ENCODE data around the gene CACNA1B.
"Not testable (repeated sequence)": the region's sequence is repeated elsewhere in the genome, so short reads cannot be mapped to it uniquely, and the experiment has no call there.

Gene CACNA1B

GRCh38 chr9:138080979-138081378, 203.4 kb downstream of the CACNA1B start:
- Histone ChIP-seq H3K4me3 (ENCODE audit: low read depth, low read length) (no peak overlapping the region), H3K9me3 (ENCODE audit: severe bottlenecking) (peaks cover 10% of the 10 kb centered on the region), H3K36me3 (peaks cover 24% of the 10 kb centered on the region), H3K27ac (no peak overlapping the region), H3K27me3 (ENCODE audit: insufficient read depth, low read depth, severe bottlenecking) (no peaks in the 10 kb centered on the region)
- DNase-seq: no peak
- no peak for TF ChIP-seq CTCF (IDR thresholded peaks at IDR 0.05; ENCODE audit: low read depth, low read length)

GRCh38 chr9:138082918-138083636, 205.5 kb downstream of the CACNA1B start:
- H3K36me3 ChIP-seq: peaks cover 24% of the 10 kb centered on the region
- no peak overlapping the region for H3K27ac ChIP-seq
- peaks cover 10% of the 10 kb centered on the region for H3K9me3 ChIP-seq (ENCODE audit: severe bottlenecking)
- no peak for TF ChIP-seq CTCF (IDR thresholded peaks at IDR 0.05; ENCODE audit: low read depth, low read length)
- DNase-seq: peak; percentile 3
- no peaks in the 10 kb centered on the region for H3K27me3 ChIP-seq (ENCODE audit: insufficient read depth, low read depth, severe bottlenecking)
- no peak overlapping the region for H3K4me3 ChIP-seq (ENCODE audit: low read depth, low read length)

- H3K4me3 ChIP-seq (ENCODE audit: low read depth, low read length): no peak overlapping the region
- H3K27ac ChIP-seq: no peak overlapping the region
- TF ChIP-seq CTCF (IDR thresholded peaks at IDR 0.05; ENCODE audit: low read depth, low read length): no peak
- peaks cover 20% of the 10 kb centered on the region for H3K36me3 ChIP-seq
- no peaks in the 10 kb centered on the region for H3K27me3 ChIP-seq (ENCODE audit: insufficient read depth, low read depth, severe bottlenecking)
- H3K9me3 ChIP-seq (ENCODE audit: severe bottlenecking): peaks cover 10% of the 10 kb centered on the region
- no peak for DNase-seq
Measured at GRCh38 chr9:138083873-138084272, 206.3 kb downstream of the CACNA1B start.

- DNase-seq: no peak
- Histone ChIP-seq H3K36me3 (peaks cover 16% of the 10 kb centered on the region), H3K9me3 (ENCODE audit: severe bottlenecking) (peaks cover 10% of the 10 kb centered on the region), H3K27me3 (ENCODE audit: insufficient read depth, low read depth, severe bottlenecking) (no peaks in the 10 kb centered on the region), H3K4me3 (ENCODE audit: low read depth, low read length) (no peak overlapping the region), H3K27ac (no peak overlapping the region)
- no peak for TF ChIP-seq CTCF (IDR thresholded peaks at IDR 0.05; ENCODE audit: low read depth, low read length)
Measured at GRCh38 chr9:138085568-138085967, 208.0 kb downstream of the CACNA1B start.

- H3K9me3 ChIP-seq (ENCODE audit: severe bottlenecking); H3K36me3 ChIP-seq; DNase-seq; H3K27me3 ChIP-seq (ENCODE audit: insufficient read depth, low read depth, severe bottlenecking); H3K27ac ChIP-seq; H3K4me3 ChIP-seq (ENCODE audit: low read depth, low read length): not testable (repeated sequence)
Measured at GRCh38 chr9:138092057-138092456, 214.5 kb downstream of the CACNA1B start.

GRCh38 chr9:138094028-138094427, 216.4 kb downstream of the CACNA1B start:
- H3K27ac ChIP-seq: no peak overlapping the region
- no peak for TF ChIP-seq CTCF (IDR thresholded peaks at IDR 0.05; ENCODE audit: low read depth, low read length)
- H3K27me3 ChIP-seq (ENCODE audit: insufficient read depth, low read depth, severe bottlenecking): no peaks in the 10 kb centered on the region
- no peak overlapping the region for H3K4me3 ChIP-seq (ENCODE audit: low read depth, low read length)
- H3K36me3 ChIP-seq: no peaks in the 10 kb centered on the region; the same call in 1 of the 2 replicates
- no peaks in the 10 kb centered on the region for H3K9me3 ChIP-seq (ENCODE audit: severe bottlenecking)
- no peak for DNase-seq
